HL-60 (cell line): ENCODE measurements around the gene INPP4B.

Source experiments
- DNase-seq, 2 experiments: peaks; one replicate each; pipeline ENCODE4 v3.0.0-alpha.2; 2010 to 2020; ENCODE audit warnings: low read depth in 1 of 2, low spot score in 1 of 2
- H3K27ac ChIP-seq: fragments of 250-450 bp; sonication (Bioruptor Pico); replicated peaks from 2 replicates; pipeline ENCODE4 v1.5.1; 2020; ENCODE audit warnings: mild to moderate bottlenecking, moderate library complexity
- H3K27me3 ChIP-seq: fragments of 250-450 bp; sonication (Bioruptor Pico); 2 replicates; pipeline ENCODE4 v1.5.1; 2021; ENCODE audit warnings: mild to moderate bottlenecking, moderate library complexity; ENCODE audit not compliant: insufficient read depth, poor library complexity, severe bottlenecking
- H3K4me3 ChIP-seq: replicated peaks from 2 replicates; pipeline ENCODE4 v1.5.1; 2011; ENCODE audit warnings: mild to moderate bottlenecking, control low read depth, low read length; ENCODE audit not compliant: insufficient read depth
- CTCF ChIP-seq: IDR thresholded peaks from one replicate; pipeline ENCODE4 v1.5.1; 2011; ENCODE audit warnings: low read length, control low read depth, inconsistent platforms; ENCODE audit not compliant: insufficient read depth
- GABPA ChIP-seq: IDR thresholded peaks from 2 replicates; pipeline ENCODE4 v1.6.1; 2012; ENCODE audit warnings: low read depth
- POLR2AphosphoS5 ChIP-seq: IDR thresholded peaks from 2 replicates; pipeline ENCODE4 v1.6.1; 2012; ENCODE audit warnings: low read depth
- REST ChIP-seq: IDR thresholded peaks from 2 replicates; pipeline ENCODE4 v1.6.1; 2012; ENCODE audit warnings: low read depth; ENCODE audit not compliant: insufficient replicate concordance
- SPI1 ChIP-seq: IDR thresholded peaks from 2 replicates; pipeline ENCODE4 v1.6.1; 2012; ENCODE audit warnings: low read depth, mild to moderate bottlenecking, borderline replicate concordance

INPP4B gene

GRCh38 chr4:142043509-142043908, 802.6 kb downstream of the INPP4B start:
- Histone ChIP-seq H3K4me3 (no peak overlapping the region), H3K27ac (no peak overlapping the region), H3K27me3 (no peaks in the 10 kb centered on the region)
- TF ChIP-seq CTCF: no peak
- TF ChIP-seq REST: no peak
- TF ChIP-seq POLR2AphosphoS5: no peak
- no peak for TF ChIP-seq GABPA
- no peak for TF ChIP-seq SPI1
- no peak for DNase-seq

- TF ChIP-seq POLR2AphosphoS5 (no peak), GABPA (no peak), CTCF (no peak), REST (no peak), SPI1 (no peak)
- no peak for DNase-seq
- H3K4me3 ChIP-seq: no peak overlapping the region
- H3K27me3 ChIP-seq: no peaks in the 10 kb centered on the region
- H3K27ac ChIP-seq: no peak overlapping the region
Measured at GRCh38 chr4:142041788-142042187, 804.3 kb downstream of the INPP4B start.

- no peak for DNase-seq
- Histone ChIP-seq H3K27ac (no peak overlapping the region), H3K27me3 (no peaks in the 10 kb centered on the region), H3K4me3 (no peak overlapping the region)
- TF ChIP-seq GABPA (no peak), POLR2AphosphoS5 (no peak), REST (no peak), CTCF (no peak), SPI1 (no peak)
Measured at GRCh38 chr4:142040043-142040442, 806.1 kb downstream of the INPP4B start.
